HL-60 (cell line): ENCODE measurements around the gene ACOX2.

ENCODE experiments used
- DNase-seq, 2 experiments: peaks; one replicate each; pipeline ENCODE4 v3.0.0-alpha.2; 2010 to 2020; ENCODE audit warnings: low read depth in 1 of 2, low spot score in 1 of 2
- H3K27ac ChIP-seq: fragments of 250-450 bp; sonication (Bioruptor Pico); replicated peaks from 2 replicates; pipeline ENCODE4 v1.5.1; 2020; ENCODE audit warnings: mild to moderate bottlenecking, moderate library complexity
- H3K27me3 ChIP-seq: fragments of 250-450 bp; sonication (Bioruptor Pico); 2 replicates; pipeline ENCODE4 v1.5.1; 2021; ENCODE audit warnings: mild to moderate bottlenecking, moderate library complexity; ENCODE audit not compliant: insufficient read depth, poor library complexity, severe bottlenecking
- H3K4me3 ChIP-seq: replicated peaks from 2 replicates; pipeline ENCODE4 v1.5.1; 2011; ENCODE audit warnings: mild to moderate bottlenecking, control low read depth, low read length; ENCODE audit not compliant: insufficient read depth
- CTCF ChIP-seq: IDR thresholded peaks from one replicate; pipeline ENCODE4 v1.5.1; 2011; ENCODE audit warnings: low read length, control low read depth, inconsistent platforms; ENCODE audit not compliant: insufficient read depth
- GABPA ChIP-seq: IDR thresholded peaks from 2 replicates; pipeline ENCODE4 v1.6.1; 2012; ENCODE audit warnings: low read depth
- POLR2AphosphoS5 ChIP-seq: IDR thresholded peaks from 2 replicates; pipeline ENCODE4 v1.6.1; 2012; ENCODE audit warnings: low read depth
- REST ChIP-seq: IDR thresholded peaks from 2 replicates; pipeline ENCODE4 v1.6.1; 2012; ENCODE audit warnings: low read depth; ENCODE audit not compliant: insufficient replicate concordance
- SPI1 ChIP-seq: IDR thresholded peaks from 2 replicates; pipeline ENCODE4 v1.6.1; 2012; ENCODE audit warnings: low read depth, mild to moderate bottlenecking, borderline replicate concordance

ACOX2 gene

GRCh38 chr3:58463181-58463941, 73.6 kb downstream of the ACOX2 start:
- Histone ChIP-seq H3K27ac (no peak overlapping the region), H3K4me3 (no peak overlapping the region), H3K27me3 (no peaks in the 10 kb centered on the region)
- peak; percentile 69 to 74 for DNase-seq
- TF ChIP-seq CTCF (peak; percentile 86), REST (no peak)

GRCh38 chr3:58462829-58463180, 74.2 kb downstream of the ACOX2 start:
- TF ChIP-seq CTCF (no peak), SPI1 (no peak), GABPA (no peak), POLR2AphosphoS5 (no peak), REST (no peak)
- DNase-seq: no peak
- Histone ChIP-seq H3K27ac (no peak overlapping the region), H3K27me3 (no peaks in the 10 kb centered on the region), H3K4me3 (no peak overlapping the region)

GRCh38 chr3:58459160-58459559, 77.8 kb downstream of the ACOX2 start:
- Histone ChIP-seq H3K4me3 (no peak overlapping the region), H3K27me3 (no peaks in the 10 kb centered on the region), H3K27ac (no peak overlapping the region)
- TF ChIP-seq CTCF (no peak), POLR2AphosphoS5 (no peak), GABPA (no peak), REST (no peak), SPI1 (no peak)
- DNase-seq: no peak
